Gastrocnemius medialis (tissue), 4 donors: ENCODE measurements around the gene AGAP1.

ENCODE experiments used
- CTCF ChIP-seq, 5 experiments: fragments of 450-650 bp in 3 of 5; fragments of 200-600 bp in 2 of 5; sonication (generic) in 2 of 5; IDR thresholded peaks in 4 of 5; conservative IDR thresholded peaks in 1 of 5; 1 replicate in 4 of 5; 2 replicates in 1 of 5; pipeline ENCODE4 v1.5.1; 2016 to 2019; ENCODE audit warnings: antibody characterized with exemption in 5 of 5, mild to moderate bottlenecking in 3 of 5, moderate library complexity in 3 of 5
- POLR2A ChIP-seq, 2 donors: fragments of 450-650 bp; IDR thresholded peaks; one replicate each; pipeline ENCODE4 v1.6.1; 2017; ENCODE audit warnings: antibody characterized with exemption in 2 of 2, mild to moderate bottlenecking in 2 of 2, moderate library complexity in 2 of 2

- TF ChIP-seq CTCF (IDR thresholded peaks at IDR 0.05 in 4 of 5, conservative IDR thresholded peaks at IDR 0.05 in 1 of 5) = no peak
- TF ChIP-seq POLR2A (IDR thresholded peaks at IDR 0.05) = no peak
These were observed 463.4 kb downstream of the AGAP1 start for GRCh38 chr2:235957251-235957650.
